Kidney epithelial cell (primary cell): ENCODE measurements around the gene NDUFAF3. TPM values are rescaled to one million over a fixed set of nuclear protein-coding genes. Genes with fewer than 3 reads are reported as not detected.

Experiments
- DNase-seq: peaks from one replicate; pipeline ENCODE4 v3.0.0-alpha.2; 2010; ENCODE audit warnings: low read depth
- H3K27me3 ChIP-seq: 2 replicates; pipeline ENCODE4 v1.6.0; 2011; ENCODE audit warnings: low read length; ENCODE audit not compliant: control insufficient read depth, insufficient read depth
- H3K36me3 ChIP-seq: 2 replicates; pipeline ENCODE4 v1.5.1; 2011; ENCODE audit warnings: low read length; ENCODE audit not compliant: control insufficient read depth, insufficient read depth
- H3K4me3 ChIP-seq: 2 replicates; pipeline ENCODE4 v1.5.1; 2011; ENCODE audit warnings: low read depth, mild to moderate bottlenecking, control low read depth, low read length
- total RNA-seq: library from RNA; depleted of rRNA; stranded (reverse); fragments of >200 nt; gene quantifications from 2 replicates; pipeline ENCODE4 v1.2.3, GENCODE V29; 2015
- TF ChIP-seq, protein P1 (sequence below): IDR thresholded peaks from 2 replicates; pipeline ENCODE4 v1.5.1; 2011; ENCODE audit warnings: mild to moderate bottlenecking, moderate library complexity, low read length, control low read depth, inconsistent platforms; ENCODE audit not compliant: insufficient read depth, poor library complexity, severe bottlenecking

NDUFAF3 gene
- total RNA-seq, 1 donor from 2014 or later = 102 TPM

GRCh38 chr3:48982686-48983085 is 39.2 kb upstream of the NDUFAF3 start:
- TF ChIP-seq, protein P1, sequence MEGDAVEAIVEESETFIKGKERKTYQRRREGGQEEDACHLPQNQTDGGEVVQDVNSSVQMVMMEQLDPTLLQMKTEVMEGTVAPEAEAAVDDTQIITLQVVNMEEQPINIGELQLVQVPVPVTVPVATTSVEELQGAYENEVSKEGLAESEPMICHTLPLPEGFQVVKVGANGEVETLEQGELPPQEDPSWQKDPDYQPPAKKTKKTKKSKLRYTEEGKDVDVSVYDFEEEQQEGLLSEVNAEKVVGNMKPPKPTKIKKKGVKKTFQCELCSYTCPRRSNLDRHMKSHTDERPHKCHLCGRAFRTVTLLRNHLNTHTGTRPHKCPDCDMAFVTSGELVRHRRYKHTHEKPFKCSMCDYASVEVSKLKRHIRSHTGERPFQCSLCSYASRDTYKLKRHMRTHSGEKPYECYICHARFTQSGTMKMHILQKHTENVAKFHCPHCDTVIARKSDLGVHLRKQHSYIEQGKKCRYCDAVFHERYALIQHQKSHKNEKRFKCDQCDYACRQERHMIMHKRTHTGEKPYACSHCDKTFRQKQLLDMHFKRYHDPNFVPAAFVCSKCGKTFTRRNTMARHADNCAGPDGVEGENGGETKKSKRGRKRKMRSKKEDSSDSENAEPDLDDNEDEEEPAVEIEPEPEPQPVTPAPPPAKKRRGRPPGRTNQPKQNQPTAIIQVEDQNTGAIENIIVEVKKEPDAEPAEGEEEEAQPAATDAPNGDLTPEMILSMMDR = no peak
- no peak for DNase-seq
- H3K36me3 ChIP-seq = peaks cover 6% of the 10 kb centered on the region
- no peaks in the 10 kb centered on the region for H3K27me3 ChIP-seq
- H3K4me3 ChIP-seq = no peak overlapping the region

DNA sequence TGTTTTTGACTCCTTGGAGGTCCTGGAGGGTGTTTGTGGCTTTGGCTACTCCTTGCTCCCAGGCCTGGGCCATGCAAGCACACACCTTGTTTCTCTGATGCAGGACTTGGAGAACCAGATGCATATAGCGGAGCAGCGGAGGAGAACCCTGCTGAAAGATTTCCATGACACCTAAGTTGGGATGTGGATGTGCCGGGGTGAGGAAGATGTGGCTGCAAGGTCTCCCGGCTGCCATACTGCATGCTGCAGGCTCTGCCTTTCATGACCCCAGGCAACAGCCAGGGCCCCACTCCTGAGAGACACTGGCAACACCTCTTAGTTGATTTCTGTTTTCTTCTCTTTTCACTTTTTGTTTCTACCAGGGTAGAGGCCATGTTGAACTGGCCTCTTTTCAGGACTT is 38.8 kb upstream of the NDUFAF3 start:
- TF ChIP-seq, protein P1 = no peak
- DNase-seq = no peak
- no peaks in the 10 kb centered on the region for H3K27me3 ChIP-seq
- peaks cover 6% of the 10 kb centered on the region for H3K36me3 ChIP-seq
- no peak overlapping the region for H3K4me3 ChIP-seq

- Histone ChIP-seq H3K36me3 (peaks cover 2% of the 10 kb centered on the region), H3K4me3 (no peak overlapping the region), H3K27me3 (no peaks in the 10 kb centered on the region)
- TF ChIP-seq, protein P1 = no peak
- DNase-seq = no peak
These were observed 37.3 kb upstream of the NDUFAF3 start for GRCh38 chr3:48984663-48985062.

- Histone ChIP-seq H3K36me3 (peaks cover 2% of the 10 kb centered on the region), H3K4me3 (no peak overlapping the region), H3K27me3 (no peaks in the 10 kb centered on the region)
- no peak for DNase-seq
- TF ChIP-seq, protein P1 = no peak
These were observed 36.0 kb upstream of the NDUFAF3 start for GRCh38 chr3:48985831-48986376.

DNA sequence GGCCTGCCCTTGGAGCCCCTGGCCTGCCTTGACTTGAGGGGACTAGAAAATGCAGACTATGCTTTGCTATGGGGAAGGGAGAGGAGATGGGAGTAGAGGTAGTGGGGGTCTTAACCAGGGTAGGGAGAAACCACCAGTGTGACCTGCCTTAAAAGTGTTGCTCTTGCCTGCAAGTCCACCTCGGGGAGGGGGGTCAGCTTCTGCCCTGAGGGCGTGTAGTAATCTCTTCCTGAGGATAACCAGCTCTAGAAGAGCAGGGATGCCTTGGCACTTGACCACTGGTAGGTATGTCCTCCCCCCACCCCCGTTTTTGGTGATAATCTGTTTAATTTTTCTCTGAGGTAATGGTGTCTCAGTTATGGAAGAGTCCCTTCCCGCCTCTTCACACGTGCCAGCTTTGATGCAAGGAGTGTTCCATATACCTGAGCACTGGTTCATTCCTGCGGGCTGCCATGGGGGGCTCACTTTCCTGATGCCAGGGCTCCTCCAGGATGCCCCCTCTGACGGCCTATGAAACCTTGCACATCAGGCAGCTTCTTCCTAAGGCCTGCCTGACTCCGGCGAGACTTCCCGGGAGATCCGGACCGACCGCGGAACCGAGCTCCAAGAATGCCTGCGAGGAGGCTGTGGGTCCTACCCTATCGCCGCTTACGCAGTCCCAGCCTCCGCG is 32.7 kb upstream of the NDUFAF3 start:
- TF ChIP-seq, protein P1 = no peak
- no peak for DNase-seq
- Histone ChIP-seq H3K36me3 (no peaks in the 10 kb centered on the region), H3K4me3 (peak overlapping the region; percentile 94), H3K27me3 (no peaks in the 10 kb centered on the region)
